Measurements from ENCODE around the gene PPBP. TPM values are rescaled to one million over a fixed set of nuclear protein-coding genes. Genes with fewer than 3 reads are reported as not detected.

Gene PPBP
- polyA plus RNA-seq, 1 donor (not counting 4 experiments of a cell fraction or from before 2014, with no cell fraction given): 0.42 TPM

DNA sequence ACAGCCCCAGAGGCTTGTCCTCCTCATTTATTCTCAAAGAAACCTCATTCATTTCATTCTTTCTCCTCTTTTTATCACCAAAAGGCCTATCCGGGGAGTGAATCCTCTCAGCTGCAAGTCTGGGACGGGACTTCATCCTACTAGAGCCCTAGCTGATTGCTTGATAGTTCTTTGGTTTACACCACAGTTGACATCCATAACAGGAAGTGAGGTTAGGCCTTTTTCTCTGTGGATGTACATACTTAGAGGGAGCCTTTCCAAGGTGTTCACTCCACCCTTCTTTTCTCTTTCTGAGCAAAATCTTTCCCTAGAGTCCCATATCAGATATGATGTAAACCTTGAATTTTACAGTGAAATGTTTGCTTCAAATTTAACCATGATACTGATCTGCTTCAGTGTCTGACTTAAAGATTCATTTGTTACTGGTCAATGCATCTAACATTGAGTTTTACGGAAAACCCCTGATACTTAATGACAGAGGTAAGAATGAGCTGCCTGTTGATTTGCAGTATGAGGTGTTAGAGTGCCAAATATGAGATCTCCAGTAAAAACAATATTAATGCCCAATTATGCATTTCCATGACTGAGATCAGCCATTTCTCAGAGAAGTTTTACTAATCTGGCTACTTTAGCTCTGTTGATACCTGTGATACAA lies 27.3 kb upstream of the PPBP start:
- Histone ChIP-seq H3K9me1 (ENCODE audit: control insufficient read depth, extremely low read depth, insufficient read depth, low read length) (no peaks in the 10 kb centered on the region), H3K27me3 (ENCODE audit: control insufficient read depth, extremely low read depth, insufficient read depth, low read length) (no peaks in the 10 kb centered on the region), H3K9me3 (ENCODE audit: control insufficient read depth, low read depth, low read length) (no peaks in the 10 kb centered on the region), H3K79me2 (ENCODE audit: control insufficient read depth, insufficient read depth, low read length) (no peaks in the 10 kb centered on the region), H3K36me3 (ENCODE audit: control insufficient read depth in 2 of 2, extremely low read depth in 1 of 2, insufficient read depth in 2 of 2, low read length in 2 of 2) (no peaks in the 10 kb centered on the region), H3K27ac (ENCODE audit: control insufficient read depth, insufficient read depth, low read length) (peak overlapping the region; percentile 19), H4K20me1 (ENCODE audit: control insufficient read depth, extremely low read depth, insufficient read depth, low read length) (no peaks in the 10 kb centered on the region), H3K4me3 (ENCODE audit: control insufficient read depth in 2 of 3, extremely low read depth in 1 of 3, insufficient read depth in 2 of 3, low read depth in 1 of 3, low read length in 3 of 3) (no peak overlapping the region), H3K4me2 (ENCODE audit: control insufficient read depth, extremely low read depth, insufficient read depth, low read depth, low read length) (no peak overlapping the region), H2AFZ (ENCODE audit: control insufficient read depth, low read length) (no peak overlapping the region), H3K9ac (ENCODE audit: control insufficient read depth, extremely low read depth, insufficient read depth, low read length) (no peak overlapping the region), H3K4me1 (ENCODE audit: control insufficient read depth, extremely low read depth, insufficient read depth, low read length) (peaks cover 4% of the 10 kb centered on the region)
- FAIRE-seq (no peak), DNase-seq (ENCODE audit: low read depth, low spot score) (no peak)
- TF ChIP-seq EZH2 (IDR thresholded peaks at IDR 0.05; ENCODE audit: low read length): no peak
- TF ChIP-seq, protein P1, sequence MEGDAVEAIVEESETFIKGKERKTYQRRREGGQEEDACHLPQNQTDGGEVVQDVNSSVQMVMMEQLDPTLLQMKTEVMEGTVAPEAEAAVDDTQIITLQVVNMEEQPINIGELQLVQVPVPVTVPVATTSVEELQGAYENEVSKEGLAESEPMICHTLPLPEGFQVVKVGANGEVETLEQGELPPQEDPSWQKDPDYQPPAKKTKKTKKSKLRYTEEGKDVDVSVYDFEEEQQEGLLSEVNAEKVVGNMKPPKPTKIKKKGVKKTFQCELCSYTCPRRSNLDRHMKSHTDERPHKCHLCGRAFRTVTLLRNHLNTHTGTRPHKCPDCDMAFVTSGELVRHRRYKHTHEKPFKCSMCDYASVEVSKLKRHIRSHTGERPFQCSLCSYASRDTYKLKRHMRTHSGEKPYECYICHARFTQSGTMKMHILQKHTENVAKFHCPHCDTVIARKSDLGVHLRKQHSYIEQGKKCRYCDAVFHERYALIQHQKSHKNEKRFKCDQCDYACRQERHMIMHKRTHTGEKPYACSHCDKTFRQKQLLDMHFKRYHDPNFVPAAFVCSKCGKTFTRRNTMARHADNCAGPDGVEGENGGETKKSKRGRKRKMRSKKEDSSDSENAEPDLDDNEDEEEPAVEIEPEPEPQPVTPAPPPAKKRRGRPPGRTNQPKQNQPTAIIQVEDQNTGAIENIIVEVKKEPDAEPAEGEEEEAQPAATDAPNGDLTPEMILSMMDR (optimal IDR thresholded peaks at IDR 0.05 in 1 of 3, IDR thresholded peaks at IDR 0.05 in 1 of 3, conservative IDR thresholded peaks at IDR 0.05 in 1 of 3; ENCODE audit: extremely low read depth in 1 of 3, insufficient read depth in 2 of 3, low read length in 3 of 3): no peak
- dilution Hi-C loops (cut with MboI; ENCODE audit: extremely low pct_ligation_motif_present, low sequenced_read_pairs): no loop called here

DNA sequence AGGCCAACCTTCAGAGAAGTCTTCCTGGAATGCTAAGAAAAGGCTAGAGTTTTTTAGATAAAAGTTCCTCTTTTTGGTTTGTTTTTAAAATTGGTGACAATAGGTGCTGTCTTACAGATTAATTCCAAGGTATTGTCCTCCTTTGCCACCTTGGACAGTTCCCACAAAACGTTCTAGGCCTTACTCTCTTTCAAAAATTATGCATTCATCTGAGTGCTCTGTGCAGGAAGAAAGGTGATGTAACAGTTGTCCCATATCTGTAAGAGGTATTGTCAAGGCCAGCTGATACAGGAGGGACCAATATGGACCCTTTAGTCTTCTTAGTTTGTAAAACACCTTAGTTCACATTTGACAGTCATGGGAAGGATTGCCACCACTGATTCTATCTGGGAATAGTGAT lies 26.3 kb upstream of the PPBP start:
- FAIRE-seq (peak; percentile 76), DNase-seq (ENCODE audit: low read depth, low spot score) (no peak)
- TF ChIP-seq, protein P1 (optimal IDR thresholded peaks at IDR 0.05 in 1 of 3, IDR thresholded peaks at IDR 0.05 in 1 of 3, conservative IDR thresholded peaks at IDR 0.05 in 1 of 3; ENCODE audit: extremely low read depth in 1 of 3, insufficient read depth in 2 of 3, low read length in 3 of 3): no peak
- no peak for TF ChIP-seq EZH2 (IDR thresholded peaks at IDR 0.05; ENCODE audit: low read length)
- H3K9me3 ChIP-seq (ENCODE audit: control insufficient read depth, low read depth, low read length): no peaks in the 10 kb centered on the region
- no peak overlapping the region for H3K4me3 ChIP-seq (ENCODE audit: control insufficient read depth in 2 of 3, extremely low read depth in 1 of 3, insufficient read depth in 2 of 3, low read depth in 1 of 3, low read length in 3 of 3)
- no peaks in the 10 kb centered on the region for H3K79me2 ChIP-seq (ENCODE audit: control insufficient read depth, insufficient read depth, low read length)
- no peak overlapping the region for H3K9ac ChIP-seq (ENCODE audit: control insufficient read depth, extremely low read depth, insufficient read depth, low read length)
- dilution Hi-C loops (cut with MboI; ENCODE audit: extremely low pct_ligation_motif_present, low sequenced_read_pairs): no loop called here
- no peaks in the 10 kb centered on the region for H3K36me3 ChIP-seq (ENCODE audit: control insufficient read depth in 2 of 2, extremely low read depth in 1 of 2, insufficient read depth in 2 of 2, low read length in 2 of 2)
- no peak overlapping the region for H3K27ac ChIP-seq (ENCODE audit: control insufficient read depth, insufficient read depth, low read length)
- peaks cover 4% of the 10 kb centered on the region for H3K4me1 ChIP-seq (ENCODE audit: control insufficient read depth, extremely low read depth, insufficient read depth, low read length)
- no peaks in the 10 kb centered on the region for H4K20me1 ChIP-seq (ENCODE audit: control insufficient read depth, extremely low read depth, insufficient read depth, low read length)
- H3K9me1 ChIP-seq (ENCODE audit: control insufficient read depth, extremely low read depth, insufficient read depth, low read length): no peaks in the 10 kb centered on the region
- H2AFZ ChIP-seq (ENCODE audit: control insufficient read depth, low read length): no peak overlapping the region
- H3K27me3 ChIP-seq (ENCODE audit: control insufficient read depth, extremely low read depth, insufficient read depth, low read length): no peaks in the 10 kb centered on the region
- no peak overlapping the region for H3K4me2 ChIP-seq (ENCODE audit: control insufficient read depth, extremely low read depth, insufficient read depth, low read depth, low read length)

Measured in keratinocyte (primary cell).